Breast epithelium (tissue), 3 donors: ENCODE results near the gene TEC.

Experiments
- CTCF ChIP-seq, 3 donors: fragments of 450-650 bp; IDR thresholded peaks; one replicate each; pipeline ENCODE4 v1.5.1; 2016 to 2017; ENCODE audit warnings: antibody characterized with exemption in 3 of 3, mild to moderate bottlenecking in 3 of 3, moderate library complexity in 3 of 3
- POLR2AphosphoS5 ChIP-seq, 3 donors: sonication (generic); formaldehyde crosslinking; IDR thresholded peaks; one replicate each; pipeline ENCODE4 v1.6.1; 2017; ENCODE audit warnings: antibody characterized with exemption in 3 of 3

GRCh38 chr4:48175328-48175727 lies 94.3 kb downstream of the TEC start:
- TF ChIP-seq CTCF (IDR thresholded peaks at IDR 0.05) (no peak), POLR2AphosphoS5 (IDR thresholded peaks at IDR 0.05) (no peak)
